ENCODE data around the gene ZNF549. TPM values are rescaled to one million over a fixed set of nuclear protein-coding genes. Genes with fewer than 3 reads are reported as not detected.
A peak's percentile ranks its signal among the peaks of the same experiment; 100 is the strongest.

The ZNF549 gene
- total RNA-seq, 1 experiment from 2014 or later, result 9.1 TPM

DNA sequence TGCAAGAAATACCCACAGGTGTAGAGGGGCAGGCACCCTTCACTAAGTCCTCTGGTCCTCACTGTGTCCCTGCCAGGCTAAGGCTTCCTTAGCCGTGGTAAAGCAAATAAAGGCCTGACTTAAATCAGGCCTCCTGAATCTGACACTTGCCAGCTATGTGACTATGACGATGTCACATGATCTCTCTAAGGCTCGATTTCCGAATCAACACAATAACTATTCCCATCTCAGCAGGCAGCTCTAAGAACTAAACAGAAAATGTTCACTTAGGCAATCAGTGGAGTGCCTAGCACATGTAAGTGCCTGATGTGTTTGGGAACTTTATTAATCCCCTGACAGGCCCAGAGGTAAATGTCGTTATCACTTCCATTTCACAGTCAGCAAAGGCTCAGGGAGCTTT, 30.5 kb downstream of the ZNF549 start:
- Histone ChIP-seq H3K4me3 (no peak overlapping the region), H3K9me3 (replicated peaks) (peaks cover 4% of the 10 kb centered on the region; the same call in 1 of the 2 replicates), H3K4me1 (no peaks in the 10 kb centered on the region), H3K27me3 (no peaks in the 10 kb centered on the region), H3K27ac (no peak overlapping the region), H3K36me3 (peaks cover 41% of the 10 kb centered on the region)
- DNase-seq, result no peak

DNA sequence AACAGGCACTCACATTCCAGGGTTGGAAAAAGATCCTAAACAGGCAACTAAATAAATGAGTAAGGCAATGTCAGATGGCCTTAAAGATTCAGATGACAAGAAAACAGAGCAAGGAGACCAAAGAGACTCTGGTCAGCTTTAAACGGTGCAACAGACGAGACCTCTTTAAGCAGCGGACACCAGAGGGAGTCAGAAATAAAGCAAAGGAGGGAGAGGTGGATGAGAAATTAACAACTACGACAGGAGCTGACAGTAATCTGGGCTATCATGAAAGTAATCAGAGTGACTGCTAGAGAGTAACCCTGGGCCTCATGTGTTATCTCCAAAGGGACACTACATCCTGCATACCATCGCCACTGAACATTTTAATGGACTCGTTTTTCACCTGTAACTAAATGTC, 31.4 kb downstream of the ZNF549 start:
- Histone ChIP-seq H3K4me1 (no peaks in the 10 kb centered on the region), H3K36me3 (peaks cover 32% of the 10 kb centered on the region), H3K27ac (no peak overlapping the region), H3K9me3 (replicated peaks) (peaks cover 5% of the 10 kb centered on the region; the same call in 1 of the 2 replicates), H3K4me3 (peak overlapping the region; percentile 82), H3K27me3 (no peaks in the 10 kb centered on the region)
- DNase-seq, result no peak

DNA sequence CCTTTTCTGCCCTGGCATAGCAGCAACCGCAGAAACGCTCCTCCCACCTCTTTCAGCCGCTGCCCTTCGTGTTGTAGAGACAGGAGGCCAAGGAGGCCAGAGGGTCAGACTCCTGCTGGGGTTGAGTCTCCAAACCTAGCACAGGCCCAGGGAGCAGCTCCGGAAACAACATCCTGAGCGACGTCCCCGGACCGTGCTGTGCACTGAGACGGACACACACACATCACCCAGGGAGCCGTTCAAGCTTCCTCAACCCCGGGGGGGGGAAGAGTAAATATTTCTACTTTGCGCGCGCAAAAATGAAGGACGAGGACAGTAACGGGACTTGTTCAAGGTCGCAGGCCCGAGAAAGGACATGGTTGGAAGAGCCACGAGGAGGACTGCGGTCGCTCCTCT, 31.9 kb downstream of the ZNF549 start:
- H3K27me3 ChIP-seq, result no peaks in the 10 kb centered on the region
- peak overlapping the region; percentile 67 for H3K27ac ChIP-seq
- peak overlapping the region; percentile 82 for H3K4me3 ChIP-seq
- H3K4me1 ChIP-seq, result no peaks in the 10 kb centered on the region
- H3K9me3 ChIP-seq (replicated peaks), result peaks cover 8% of the 10 kb centered on the region; the same call in 1 of the 2 replicates
- DNase-seq, result peak; percentile 24 to 33
- H3K36me3 ChIP-seq, result peaks cover 27% of the 10 kb centered on the region

DNA sequence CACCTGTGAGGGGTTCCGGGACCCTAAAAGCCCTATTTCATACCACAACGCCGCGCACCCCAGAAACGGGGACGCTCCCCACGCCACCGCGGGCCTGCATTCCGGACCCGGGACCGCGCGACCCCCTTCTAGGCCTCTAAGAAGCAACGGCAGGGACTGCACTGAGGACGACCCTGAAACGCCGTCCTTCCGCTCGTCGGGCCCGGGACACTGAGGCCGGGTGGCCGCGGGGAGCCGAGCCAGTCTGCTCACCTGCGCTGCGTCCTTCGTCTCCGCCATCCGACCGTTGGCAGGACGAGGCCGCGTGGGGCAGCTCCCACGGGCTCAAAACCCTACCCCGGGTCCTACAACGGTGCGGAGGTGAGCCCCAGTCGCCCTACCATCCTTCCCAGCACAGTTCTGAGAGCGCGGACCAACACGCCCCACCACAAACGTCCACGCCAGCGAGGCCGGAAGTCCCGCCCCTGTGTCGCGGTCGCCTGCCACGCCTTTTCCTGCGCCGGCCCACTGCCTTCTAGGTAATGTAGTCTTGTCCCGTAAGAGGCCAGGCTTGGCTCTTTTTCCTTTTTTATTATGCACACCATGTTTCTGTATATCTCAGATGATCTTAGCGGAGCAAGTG, 32.4 kb downstream of the ZNF549 start, which contains the start of gene ZNF550:
Gene ZNF550 (minus strand): TSS at position 460 of the 622 bp plus-strand sequence. CDS start 181 bp downstream, at position 279.
- DNase-seq, result peak; percentile 90 to 91
- Histone ChIP-seq H3K27ac (peak within 1 kb of the TSS; percentile 67), H3K36me3 (peaks cover 22% of the 10 kb centered on the region), H3K9me3 (replicated peaks) (peaks cover 8% of the 10 kb centered on the region; the same call in 1 of the 2 replicates), H3K4me1 (no peaks in the 10 kb centered on the region), H3K27me3 (no peaks in the 10 kb centered on the region), H3K4me3 (peak within 1 kb of the TSS; percentile 82)

DNA sequence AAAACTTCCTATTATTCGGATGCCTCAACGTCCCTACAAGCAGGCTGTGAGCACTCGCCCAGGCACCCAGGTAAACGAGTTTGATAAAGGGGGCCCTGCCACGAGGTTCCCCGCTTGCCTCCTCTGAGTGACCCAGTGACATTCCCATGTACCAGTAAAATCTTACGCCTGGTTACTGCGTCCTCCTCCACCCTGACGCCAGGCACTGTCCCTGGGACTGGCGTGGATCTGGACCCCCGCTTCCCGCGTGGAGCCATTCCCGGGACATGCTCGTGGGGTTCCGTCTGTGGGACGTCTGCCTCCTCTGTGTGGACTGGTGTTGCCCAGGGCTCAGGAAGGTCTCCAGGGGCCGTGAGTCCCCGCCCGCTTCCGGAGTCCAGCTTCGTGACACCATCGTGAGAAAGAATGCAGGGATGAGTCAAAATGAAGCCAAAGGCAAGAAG, 32.9 kb downstream of the ZNF549 start:
- peaks cover 16% of the 10 kb centered on the region for H3K36me3 ChIP-seq
- DNase-seq, result no peak
- H3K27me3 ChIP-seq, result no peaks in the 10 kb centered on the region
- peak overlapping the region; percentile 82 for H3K4me3 ChIP-seq
- peaks cover 5% of the 10 kb centered on the region; the same call in 1 of the 2 replicates for H3K9me3 ChIP-seq (replicated peaks)
- H3K27ac ChIP-seq, result no peak overlapping the region
- H3K4me1 ChIP-seq, result no peaks in the 10 kb centered on the region

DNA sequence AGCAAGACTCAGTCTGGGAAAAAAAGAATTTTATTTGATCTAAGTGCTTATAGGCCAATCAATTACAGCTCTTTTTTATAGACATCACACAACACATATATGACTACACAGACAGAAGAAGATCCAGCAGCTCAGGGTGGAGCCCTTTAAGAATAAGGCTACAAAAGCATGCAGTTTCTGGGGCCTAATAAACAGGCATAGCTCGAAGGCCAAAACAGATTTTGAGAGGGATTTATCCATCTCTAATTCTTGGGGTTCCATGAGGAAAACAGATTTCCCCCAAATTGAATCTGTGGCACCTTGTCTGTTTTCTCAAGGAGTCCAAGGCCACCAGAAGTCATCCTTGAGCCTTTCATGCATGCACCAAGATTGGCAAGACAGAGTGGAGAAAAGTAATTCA, 36.4 kb downstream of the ZNF549 start:
- no peaks in the 10 kb centered on the region for H3K27me3 ChIP-seq
- no peak overlapping the region for H3K4me3 ChIP-seq
- H3K4me1 ChIP-seq, result no peaks in the 10 kb centered on the region
- peaks cover 28% of the 10 kb centered on the region for H3K9me3 ChIP-seq (replicated peaks)
- H3K27ac ChIP-seq, result no peak overlapping the region
- H3K36me3 ChIP-seq, result no peaks in the 10 kb centered on the region; the same call in 1 of the 2 replicates
- no peak for DNase-seq

DNA sequence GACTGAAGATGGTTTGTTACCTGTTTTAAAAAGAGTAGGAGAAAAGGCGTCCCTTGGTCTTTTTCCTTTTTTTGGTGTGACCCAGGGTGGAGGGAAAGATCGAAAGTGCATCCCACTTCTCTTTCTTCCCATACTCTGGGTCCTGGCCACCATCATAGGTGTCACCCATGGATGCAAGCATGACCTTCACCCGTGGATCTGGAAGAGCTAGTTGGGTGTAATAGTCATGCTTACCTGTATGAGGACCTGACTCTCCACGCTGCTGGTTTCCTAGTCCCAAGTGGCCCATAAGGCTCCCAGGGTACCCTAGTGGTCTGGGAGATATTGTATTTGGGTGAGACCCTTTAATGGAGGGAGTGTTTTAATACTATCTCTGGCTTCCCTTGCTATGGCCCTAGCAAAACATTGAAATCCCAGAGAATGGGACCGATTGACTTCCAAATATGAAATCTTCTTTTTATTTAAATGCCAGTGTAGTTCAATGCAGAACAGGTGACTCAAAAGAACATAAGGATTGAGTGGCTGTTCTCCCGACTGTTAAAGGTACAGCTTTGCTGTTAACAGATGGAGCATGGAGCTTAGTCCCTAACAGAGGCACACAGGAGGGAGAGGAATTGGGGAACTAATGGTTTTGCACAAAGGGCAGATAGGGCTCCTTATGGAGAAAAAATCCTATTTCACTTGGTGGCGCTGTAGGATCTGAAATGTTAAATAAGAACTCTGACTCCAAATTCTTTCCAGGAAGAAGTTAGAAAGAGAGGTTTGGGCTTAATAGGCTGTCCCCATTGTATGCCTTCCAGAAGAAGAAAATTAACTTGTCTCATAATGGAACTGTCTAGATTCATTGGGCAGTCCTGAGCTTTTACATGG, 39.5 kb downstream of the ZNF549 start:
- Histone ChIP-seq H3K27me3 (no peaks in the 10 kb centered on the region), H3K9me3 (replicated peaks) (peaks cover 32% of the 10 kb centered on the region), H3K27ac (no peak overlapping the region), H3K4me1 (no peaks in the 10 kb centered on the region), H3K4me3 (no peak overlapping the region), H3K36me3 (peaks cover 5% of the 10 kb centered on the region)
- peak; percentile 29 to 57 for DNase-seq

DNA sequence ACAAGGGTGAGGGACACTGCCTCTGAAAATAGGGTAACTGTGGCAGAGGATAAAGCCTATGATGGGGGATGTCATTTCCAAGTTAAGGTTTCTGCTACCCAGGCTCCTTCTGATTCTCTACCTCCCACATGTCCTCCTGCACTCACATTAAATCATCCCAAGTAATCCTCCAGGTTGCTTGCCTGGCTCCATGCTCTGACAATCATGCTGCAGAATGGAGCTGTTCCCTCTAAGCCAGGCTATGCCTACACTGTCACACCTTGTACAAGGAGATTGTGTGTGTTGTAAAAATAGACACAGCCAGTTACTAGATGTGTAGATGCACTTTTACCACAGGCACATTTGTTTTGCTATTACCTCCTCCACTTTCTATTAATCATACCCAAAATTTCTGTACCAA, 43.6 kb downstream of the ZNF549 start:
- Histone ChIP-seq H3K9me3 (replicated peaks) (peaks cover 48% of the 10 kb centered on the region), H3K27me3 (no peaks in the 10 kb centered on the region), H3K36me3 (peaks cover 43% of the 10 kb centered on the region), H3K4me3 (no peak overlapping the region), H3K27ac (no peak overlapping the region), H3K4me1 (no peaks in the 10 kb centered on the region)
- DNase-seq, result no peak

DNA sequence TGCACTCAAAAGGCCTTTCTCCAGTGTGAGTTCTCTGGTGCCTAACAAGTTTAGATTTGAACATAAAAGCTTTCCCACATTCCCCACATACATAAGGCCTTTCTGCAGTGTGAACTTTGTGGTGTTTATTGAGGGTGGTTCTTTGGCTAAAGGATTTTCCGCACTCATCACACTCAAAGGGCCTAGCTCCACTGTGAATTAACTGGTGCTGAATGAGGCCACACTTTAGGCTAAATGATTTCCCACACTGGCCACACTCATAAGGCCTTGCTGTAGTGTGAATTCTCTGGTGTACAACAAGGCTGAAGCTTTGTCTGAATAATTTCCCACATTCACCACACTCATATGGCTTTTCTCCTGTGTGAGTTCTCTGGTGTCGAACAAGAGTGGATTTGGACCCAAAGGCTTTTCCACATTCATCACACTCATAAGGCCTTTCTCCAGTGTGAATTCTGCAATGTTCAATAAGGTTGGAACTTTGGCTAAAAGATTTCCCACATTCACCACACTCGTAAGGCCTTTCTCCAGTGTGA, 45.3 kb downstream of the ZNF549 start:
- Histone ChIP-seq H3K4me1 (no peaks in the 10 kb centered on the region), H3K4me3 (no peak overlapping the region), H3K27me3 (no peaks in the 10 kb centered on the region), H3K27ac (no peak overlapping the region), H3K36me3 (peaks cover 49% of the 10 kb centered on the region), H3K9me3 (replicated peaks) (peaks cover 39% of the 10 kb centered on the region)
- DNase-seq, result no peak

DNA sequence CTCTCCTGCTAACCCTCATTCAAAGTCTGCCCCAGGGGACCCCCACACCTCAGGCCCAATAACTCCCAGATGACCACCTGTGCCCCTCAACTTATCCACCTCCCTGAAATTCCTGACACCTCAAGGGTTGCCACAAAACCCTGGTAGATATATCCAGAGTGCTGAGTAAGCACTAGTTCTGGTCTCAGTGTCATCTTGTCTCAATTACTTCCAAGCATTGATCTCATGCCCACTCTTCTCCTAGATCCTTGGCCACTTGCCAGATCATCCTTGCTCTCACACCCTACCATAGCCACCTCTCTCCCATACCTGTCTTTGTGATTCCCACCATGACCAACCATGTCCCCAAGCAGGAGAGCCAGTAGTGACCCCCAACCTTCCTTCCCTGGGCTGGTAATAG, 49.5 kb downstream of the ZNF549 start:
- Histone ChIP-seq H3K4me3 (no peak overlapping the region), H3K27ac (no peak overlapping the region), H3K36me3 (peaks cover 43% of the 10 kb centered on the region), H3K9me3 (replicated peaks) (peaks cover 43% of the 10 kb centered on the region), H3K4me1 (peaks cover 3% of the 10 kb centered on the region), H3K27me3 (no peaks in the 10 kb centered on the region)
- no peak for DNase-seq

DNA sequence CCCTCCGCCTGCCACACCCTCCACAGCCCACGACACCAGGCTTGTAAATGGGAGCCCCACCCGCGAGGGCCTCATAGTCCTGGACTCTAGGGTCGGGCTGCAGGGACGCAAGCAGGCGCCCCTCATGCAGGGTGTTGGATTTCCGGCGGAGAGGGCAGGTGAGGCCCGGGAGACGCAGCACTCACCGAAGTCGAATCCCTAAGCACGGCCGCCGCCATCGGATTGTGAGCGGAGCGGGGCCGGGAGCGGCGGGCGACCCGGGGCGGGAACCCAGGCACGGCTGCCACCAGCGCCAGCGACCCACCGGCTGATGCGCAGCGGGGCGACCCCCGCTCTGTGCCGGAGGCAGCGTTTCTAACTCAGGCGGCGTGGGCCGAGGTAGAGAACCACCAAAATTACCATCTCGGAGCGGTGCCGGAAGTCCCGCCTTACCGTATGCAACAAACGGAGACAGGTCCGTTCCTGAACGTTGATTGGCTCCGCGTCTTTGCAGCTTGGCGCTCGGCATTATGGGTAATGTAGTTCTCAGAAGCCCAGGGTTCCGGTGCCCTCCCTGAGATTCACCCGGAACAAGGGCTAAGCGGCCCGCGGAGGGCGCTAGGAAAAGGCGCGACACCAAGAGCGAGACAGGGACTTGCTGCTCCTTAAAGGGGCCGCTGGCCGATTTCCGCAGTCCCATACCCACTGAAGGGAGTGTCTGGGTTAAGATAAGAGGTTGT, 51.5 kb downstream of the ZNF549 start, which contains the start of gene ZNF416:
Gene ZNF416 (minus strand): TSS at position 425 of the 719 bp plus-strand sequence. CDS start 207 bp downstream, at position 218.
- H3K36me3 ChIP-seq, result peaks cover 24% of the 10 kb centered on the region

DNA sequence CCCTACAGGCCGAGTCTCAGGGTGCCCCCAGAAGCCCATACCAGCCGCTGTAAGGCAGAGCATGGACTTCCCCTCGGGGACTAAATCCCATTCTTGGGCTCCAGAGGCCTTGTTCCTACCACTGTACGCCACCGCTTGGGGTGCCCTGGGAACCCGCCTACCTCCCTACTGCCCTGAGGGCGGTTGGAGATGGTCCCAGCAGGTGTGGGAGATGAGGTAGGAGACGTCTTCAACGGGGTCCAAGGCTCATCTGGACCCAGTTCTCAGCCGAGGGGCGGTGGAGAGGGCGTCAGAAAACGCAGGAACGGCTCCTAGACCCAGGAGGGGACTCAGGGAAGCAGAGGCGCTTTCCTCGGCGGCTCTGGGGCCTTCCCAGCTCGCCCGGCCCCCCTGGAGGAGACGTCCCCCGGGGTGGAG, 56.0 kb downstream of the ZNF549 start:
- Histone ChIP-seq H3K27me3 (no peaks in the 10 kb centered on the region), H3K4me3 (no peak overlapping the region), H3K9me3 (replicated peaks) (peaks cover 23% of the 10 kb centered on the region), H3K4me1 (peaks cover 3% of the 10 kb centered on the region), H3K36me3 (peaks cover 5% of the 10 kb centered on the region; the same call in 1 of the 2 replicates), H3K27ac (no peak overlapping the region)
- no peak for DNase-seq

More for the DNA sequence above, 51.5 kb downstream of the ZNF549 start, which contains the start of gene ZNF416:
- Histone ChIP-seq H3K4me1 (peaks cover 3% of the 10 kb centered on the region), H3K27ac (peak within 1 kb of the TSS; percentile 39), H3K4me3 (peak within 1 kb of the TSS; percentile 99), H3K27me3 (no peaks in the 10 kb centered on the region), H3K9me3 (replicated peaks) (peaks cover 30% of the 10 kb centered on the region)
- peak; percentile 98 to 99 for DNase-seq

DNA sequence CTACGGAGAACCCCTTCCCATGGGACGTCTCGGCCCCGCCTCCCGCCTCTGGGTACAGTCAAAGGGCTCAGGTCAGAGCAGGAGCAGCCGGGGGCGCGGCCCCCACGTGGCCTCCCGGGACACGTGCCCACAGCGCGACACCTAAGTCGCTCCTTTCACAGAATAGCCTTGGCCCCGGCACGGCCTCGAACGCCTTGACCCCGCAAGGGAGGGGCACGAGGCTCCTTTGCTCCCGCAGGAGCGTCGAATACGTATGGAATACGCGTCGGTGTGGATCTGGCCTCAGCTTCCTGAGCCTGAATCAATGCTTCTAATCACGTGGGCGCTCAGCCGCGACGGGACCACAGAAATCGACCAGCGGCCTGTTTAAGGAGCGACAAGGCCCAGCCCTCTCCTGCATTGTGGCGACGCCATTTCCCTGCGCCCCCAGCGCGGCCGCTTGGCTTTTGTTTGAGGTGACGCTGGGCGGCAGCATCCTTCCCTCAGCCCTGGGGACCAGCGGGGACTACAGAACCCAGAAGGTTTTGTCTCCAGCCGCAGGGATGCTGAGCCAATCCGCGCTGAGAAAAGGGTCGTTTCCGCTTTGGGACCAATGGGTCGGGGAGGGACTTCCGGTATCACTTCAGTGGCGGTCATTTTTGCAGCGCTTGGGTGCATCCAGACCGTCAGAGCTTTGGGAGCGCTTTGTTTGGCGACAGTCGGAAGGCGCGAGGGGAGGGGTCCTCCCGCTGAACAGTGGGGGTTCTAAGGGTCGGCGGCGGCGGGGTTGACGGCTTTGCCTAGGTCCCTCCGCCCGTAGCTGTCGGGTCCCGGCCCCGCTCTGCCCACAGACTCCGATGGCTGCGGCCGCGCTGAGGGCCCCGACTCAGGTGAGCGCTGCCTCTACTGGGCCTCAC, 56.6 kb downstream of the ZNF549 start, which contains the start of gene ZIK1:
Gene ZIK1 (plus strand): TSS at position 625 of the 896 bp plus-strand sequence. CDS start 212 bp downstream, at position 837.
- H3K9me3 ChIP-seq (replicated peaks), result peaks cover 23% of the 10 kb centered on the region
- no peak within 1 kb of the TSS; the same call in 1 of the 2 replicates for H3K27ac ChIP-seq
- DNase-seq, result peak; percentile 83 to 88
- no peaks in the 10 kb centered on the region for H3K27me3 ChIP-seq
- peaks cover 5% of the 10 kb centered on the region; the same call in 1 of the 2 replicates for H3K36me3 ChIP-seq
- peak within 1 kb of the TSS; percentile 70 for H3K4me3 ChIP-seq
- peaks cover 3% of the 10 kb centered on the region for H3K4me1 ChIP-seq

Data from SJCRH30 (cell line).